HUES6 (cell line): Measurements from ENCODE around the gene RASL11A.
"Not testable (repeated sequence)": the region's sequence is repeated elsewhere in the genome, so short reads cannot be mapped to it uniquely, and the experiment has no call there.

ENCODE experiments used
- H3K27ac ChIP-seq: 2 replicates; pipeline ENCODE4 v1.7.0; 2013; ENCODE audit warnings: low read depth, mild to moderate bottlenecking, low read length, inconsistent platforms
- H3K27me3 ChIP-seq: 2 replicates; pipeline ENCODE4 v1.6.1; 2013; ENCODE audit warnings: low read length; ENCODE audit not compliant: control insufficient read depth, insufficient read depth
- H3K36me3 ChIP-seq: 2 replicates; pipeline ENCODE4 v1.6.1; 2013; ENCODE audit warnings: low read length; ENCODE audit not compliant: control insufficient read depth, insufficient read depth
- H3K4me1 ChIP-seq: 2 replicates; pipeline ENCODE4 v1.6.1; 2013; ENCODE audit warnings: low read length; ENCODE audit not compliant: control insufficient read depth, insufficient read depth
- H3K4me3 ChIP-seq: 2 replicates; pipeline ENCODE4 v1.5.1; 2013; ENCODE audit warnings: low read depth, low read length
- H3K9ac ChIP-seq: one replicate; pipeline ENCODE4 v1.6.1; 2013; ENCODE audit warnings: mild to moderate bottlenecking, low read length
- H3K9me3 ChIP-seq: 2 replicates; pipeline ENCODE4 v1.6.1; 2013; ENCODE audit warnings: low read depth, low read length; ENCODE audit not compliant: control insufficient read depth, insufficient read depth

Gene RASL11A

GRCh38 chr13:27300406-27300805, 29.8 kb downstream of the RASL11A start:
- not testable (repeated sequence) for H3K9ac ChIP-seq, H3K4me3 ChIP-seq, H3K4me1 ChIP-seq, H3K27me3 ChIP-seq, H3K27ac ChIP-seq, H3K9me3 ChIP-seq, H3K36me3 ChIP-seq

GRCh38 chr13:27300941-27301586, 30.4 kb downstream of the RASL11A start:
- Histone ChIP-seq H3K4me1 (no peaks in the 10 kb centered on the region), H3K4me3 (no peak overlapping the region), H3K9me3 (no peaks in the 10 kb centered on the region), H3K36me3 (no peaks in the 10 kb centered on the region), H3K9ac (no peak overlapping the region), H3K27ac (no peak overlapping the region), H3K27me3 (no peaks in the 10 kb centered on the region)

DNA sequence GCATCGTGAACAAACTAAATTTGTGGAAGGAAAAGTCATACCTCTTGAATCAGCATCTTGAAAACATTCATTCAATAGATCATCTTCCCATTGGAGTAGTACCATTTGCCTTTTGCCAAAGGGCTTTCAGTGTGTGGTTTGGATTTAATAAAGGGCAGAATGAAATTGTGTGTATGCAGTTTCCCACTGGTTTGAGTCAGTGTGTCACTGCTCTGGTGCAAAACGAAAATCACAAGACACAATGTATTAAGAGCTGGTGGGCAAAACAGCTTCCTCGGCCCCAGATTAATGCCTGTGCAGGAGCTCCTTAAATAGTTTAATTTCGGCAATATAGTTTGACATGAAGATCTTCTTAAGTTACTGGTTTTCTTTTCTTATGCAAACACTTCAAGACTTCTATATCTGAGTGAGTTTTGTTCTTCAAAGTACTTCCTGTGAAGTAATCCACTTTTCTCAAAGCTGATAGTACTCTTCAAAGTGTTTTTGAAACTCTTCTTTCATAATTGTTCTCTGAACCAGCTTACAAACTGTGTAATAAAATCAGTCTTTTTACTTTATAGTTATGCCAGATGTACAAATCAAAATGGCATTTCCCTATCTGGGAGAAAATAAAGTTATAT, 32.1 kb downstream of the RASL11A start:
- no peaks in the 10 kb centered on the region for H3K27me3 ChIP-seq
- no peaks in the 10 kb centered on the region for H3K9me3 ChIP-seq
- H3K27ac ChIP-seq: no peak overlapping the region
- no peaks in the 10 kb centered on the region for H3K4me1 ChIP-seq
- H3K4me3 ChIP-seq: no peak overlapping the region
- H3K36me3 ChIP-seq: no peaks in the 10 kb centered on the region
- no peak overlapping the region for H3K9ac ChIP-seq

DNA sequence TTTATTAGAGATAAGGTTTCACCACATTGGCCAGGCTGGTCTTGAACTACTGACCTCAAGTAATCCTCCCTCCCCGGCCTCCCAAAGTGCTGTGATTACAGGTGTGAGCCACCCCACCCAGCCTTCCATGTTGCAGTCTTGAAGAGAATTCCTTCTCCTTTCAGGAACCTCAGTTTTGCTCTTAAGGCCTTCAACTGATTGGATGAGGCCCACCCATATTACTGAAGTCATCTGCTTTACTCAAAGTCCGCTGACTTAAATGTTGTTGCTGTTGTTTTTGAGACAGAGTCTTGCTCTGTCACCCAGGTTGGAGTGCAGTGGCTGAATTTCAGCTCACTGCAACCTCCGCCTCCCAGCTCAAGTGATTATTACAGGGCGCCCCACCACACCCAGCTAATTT, 33.5 kb downstream of the RASL11A start:
- Histone ChIP-seq H3K27ac (no peak overlapping the region), H3K4me1 (no peaks in the 10 kb centered on the region), H3K9me3 (no peaks in the 10 kb centered on the region), H3K36me3 (no peaks in the 10 kb centered on the region), H3K4me3 (no peak overlapping the region), H3K9ac (no peak overlapping the region), H3K27me3 (no peaks in the 10 kb centered on the region)

DNA sequence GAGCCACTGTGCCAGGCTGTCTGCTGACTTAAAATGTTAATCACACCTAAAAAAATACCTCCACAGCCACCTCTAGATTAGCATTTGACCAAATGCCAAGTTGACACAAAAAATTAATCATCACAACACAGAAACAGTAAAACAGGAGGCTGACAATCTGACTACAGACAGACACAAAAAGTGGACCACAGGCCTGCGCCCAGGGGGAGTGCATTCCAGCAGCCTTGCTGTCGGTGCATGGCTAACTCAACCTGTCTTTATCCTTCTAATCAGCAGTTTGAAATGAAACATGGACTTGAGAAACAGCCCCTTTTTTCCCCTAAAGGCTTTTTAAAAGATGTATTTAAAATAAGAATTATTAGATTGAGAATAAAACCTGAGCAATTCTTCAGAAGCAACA, 34.0 kb downstream of the RASL11A start:
- no peak overlapping the region for H3K27ac ChIP-seq
- H3K9ac ChIP-seq: no peak overlapping the region
- H3K9me3 ChIP-seq: no peaks in the 10 kb centered on the region
- no peaks in the 10 kb centered on the region for H3K4me1 ChIP-seq
- H3K4me3 ChIP-seq: no peak overlapping the region
- no peaks in the 10 kb centered on the region for H3K36me3 ChIP-seq
- H3K27me3 ChIP-seq: no peaks in the 10 kb centered on the region

DNA sequence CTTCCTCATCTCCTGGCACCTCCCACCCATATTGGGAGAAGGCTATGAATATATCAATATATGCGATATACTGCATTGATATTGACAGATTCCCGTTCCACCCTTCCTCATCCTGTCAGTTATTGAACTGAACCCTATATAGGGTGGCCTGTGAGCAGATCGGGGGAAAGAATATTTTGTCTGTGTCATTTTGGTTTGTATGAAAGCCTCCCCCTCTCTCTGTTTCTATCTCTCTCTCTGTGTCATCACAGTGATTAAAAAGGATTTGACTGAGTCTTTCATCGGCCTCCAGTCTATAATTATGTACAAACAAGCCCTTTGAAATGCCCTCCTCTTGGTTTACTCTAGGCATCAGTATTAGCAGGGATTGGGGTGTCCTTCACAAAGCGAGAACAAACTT, 35.7 kb downstream of the RASL11A start:
- Histone ChIP-seq H3K4me3 (no peak overlapping the region), H3K27ac (no peak overlapping the region), H3K9me3 (no peaks in the 10 kb centered on the region), H3K4me1 (no peaks in the 10 kb centered on the region), H3K9ac (no peak overlapping the region), H3K36me3 (no peaks in the 10 kb centered on the region), H3K27me3 (no peaks in the 10 kb centered on the region)

DNA sequence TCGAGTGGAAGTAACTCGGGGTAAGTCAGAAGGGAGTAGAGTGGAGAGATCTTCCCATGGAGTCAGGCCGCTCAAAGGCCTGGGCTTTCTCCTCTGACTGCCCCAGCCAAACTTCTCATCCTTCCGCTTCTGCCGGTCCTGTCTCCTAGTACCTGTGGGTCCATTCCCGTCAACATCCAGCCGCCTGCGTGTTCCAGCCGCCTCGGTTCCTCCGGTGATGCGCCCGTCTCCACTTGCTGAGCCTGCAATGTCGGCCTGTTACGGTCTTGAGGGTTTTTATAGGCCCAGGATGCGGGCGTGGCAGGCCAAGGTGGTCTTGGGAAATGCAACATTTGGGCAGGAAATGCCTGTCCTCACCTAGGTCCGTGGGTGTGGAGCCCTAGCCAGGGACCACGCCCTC, 38.3 kb downstream of the RASL11A start:
- H3K27ac ChIP-seq: no peak overlapping the region
- no peaks in the 10 kb centered on the region for H3K4me1 ChIP-seq

DNA sequence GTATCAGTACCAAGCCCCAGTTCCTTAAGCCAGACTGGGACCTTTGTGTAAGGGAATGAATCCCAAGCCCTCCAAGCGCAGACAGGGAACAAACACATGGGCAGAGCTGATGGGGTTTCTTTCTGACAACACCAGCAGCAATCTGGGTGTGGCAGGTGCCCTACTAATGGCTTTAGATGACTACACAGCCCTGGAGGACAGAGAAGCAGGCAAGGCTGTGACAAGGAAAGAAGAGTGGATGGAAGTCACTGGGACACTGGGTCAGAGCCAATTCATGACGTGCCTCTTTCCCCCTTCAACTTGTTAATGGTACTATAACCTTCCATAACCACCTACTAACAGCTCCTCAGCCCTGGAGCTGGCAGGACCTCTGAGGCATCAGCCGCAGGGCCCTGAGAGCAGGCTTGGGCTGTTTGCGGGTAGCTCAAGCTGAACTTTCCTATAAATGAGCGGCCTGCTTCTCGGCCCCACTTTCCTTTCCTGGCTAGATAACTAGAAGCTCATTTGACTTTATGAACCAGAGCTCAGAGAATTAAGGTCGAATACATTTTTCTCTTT, 38.9 kb downstream of the RASL11A start:
- Histone ChIP-seq H3K27ac (no peak overlapping the region), H3K4me3 (no peak overlapping the region), H3K9ac (no peak overlapping the region), H3K4me1 (no peaks in the 10 kb centered on the region), H3K27me3 (no peaks in the 10 kb centered on the region), H3K9me3 (no peaks in the 10 kb centered on the region), H3K36me3 (no peaks in the 10 kb centered on the region)

More for the DNA sequence above, 38.3 kb downstream of the RASL11A start:
- H3K4me3 ChIP-seq: no peak overlapping the region
- H3K27me3 ChIP-seq: no peaks in the 10 kb centered on the region
- H3K9me3 ChIP-seq: no peaks in the 10 kb centered on the region
- no peaks in the 10 kb centered on the region for H3K36me3 ChIP-seq
- H3K9ac ChIP-seq: no peak overlapping the region

GRCh38 chr13:27309967-27310598, 39.5 kb downstream of the RASL11A start:
- H3K4me3 ChIP-seq: no peak overlapping the region
- H3K9me3 ChIP-seq: no peaks in the 10 kb centered on the region
- no peak overlapping the region for H3K9ac ChIP-seq
- no peaks in the 10 kb centered on the region for H3K36me3 ChIP-seq
- H3K4me1 ChIP-seq: no peaks in the 10 kb centered on the region
- no peaks in the 10 kb centered on the region for H3K27me3 ChIP-seq
- no peak overlapping the region for H3K27ac ChIP-seq

- Histone ChIP-seq H3K36me3 (no peaks in the 10 kb centered on the region), H3K27ac (no peak overlapping the region), H3K27me3 (no peaks in the 10 kb centered on the region), H3K4me3 (no peak overlapping the region), H3K9me3 (no peaks in the 10 kb centered on the region), H3K4me1 (no peaks in the 10 kb centered on the region), H3K9ac (no peak overlapping the region)
Measured at GRCh38 chr13:27310946-27311345, 40.3 kb downstream of the RASL11A start.

GRCh38 chr13:27311518-27312210, 41.0 kb downstream of the RASL11A start:
- Histone ChIP-seq H3K9me3 (no peaks in the 10 kb centered on the region), H3K36me3 (no peaks in the 10 kb centered on the region), H3K9ac (no peak overlapping the region), H3K4me3 (no peak overlapping the region), H3K27me3 (no peaks in the 10 kb centered on the region), H3K27ac (no peak overlapping the region), H3K4me1 (no peaks in the 10 kb centered on the region)
